ENCODE results near the gene CAMKK1. TPM values are rescaled to one million over a fixed set of nuclear protein-coding genes. Genes with fewer than 3 reads are reported as not detected.
A peak's percentile ranks its signal among the peaks of the same experiment; 100 is the strongest.

Gene CAMKK1
- total and polyA plus RNA-seq, 9 of the 15 experiments (the other 6 are each of a cell fraction or from before 2014, with no cell fraction given), result 0.34 to 7.5 (median 4.9) TPM

- peak; percentile 62; the same call in 1 of the 2 replicates for TF ChIP-seq RNF2 (IDR thresholded peaks at IDR 0.05)
- peak; percentile 61; the same call in 1 of the 2 replicates for TF ChIP-seq MYC (IDR thresholded peaks at IDR 0.05; ENCODE audit: low read depth, low read length)
- no peak for TF ChIP-seq MYC (CRISPR knock-in tag; IDR thresholded peaks at IDR 0.05; ENCODE audit: borderline replicate concordance, low read depth)
- TF ChIP-seq, protein P1, sequence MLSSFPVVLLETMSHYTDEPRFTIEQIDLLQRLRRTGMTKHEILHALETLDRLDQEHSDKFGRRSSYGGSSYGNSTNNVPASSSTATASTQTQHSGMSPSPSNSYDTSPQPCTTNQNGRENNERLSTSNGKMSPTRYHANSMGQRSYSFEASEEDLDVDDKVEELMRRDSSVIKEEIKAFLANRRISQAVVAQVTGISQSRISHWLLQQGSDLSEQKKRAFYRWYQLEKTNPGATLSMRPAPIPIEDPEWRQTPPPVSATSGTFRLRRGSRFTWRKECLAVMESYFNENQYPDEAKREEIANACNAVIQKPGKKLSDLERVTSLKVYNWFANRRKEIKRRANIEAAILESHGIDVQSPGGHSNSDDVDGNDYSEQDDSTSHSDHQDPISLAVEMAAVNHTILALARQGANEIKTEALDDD (IDR thresholded peaks at IDR 0.05), result no peak
- TF ChIP-seq SOX6 (IDR thresholded peaks at IDR 0.05), result peak; percentile 60; the same call in 1 of the 2 replicates
- TF ChIP-seq, protein P2, sequence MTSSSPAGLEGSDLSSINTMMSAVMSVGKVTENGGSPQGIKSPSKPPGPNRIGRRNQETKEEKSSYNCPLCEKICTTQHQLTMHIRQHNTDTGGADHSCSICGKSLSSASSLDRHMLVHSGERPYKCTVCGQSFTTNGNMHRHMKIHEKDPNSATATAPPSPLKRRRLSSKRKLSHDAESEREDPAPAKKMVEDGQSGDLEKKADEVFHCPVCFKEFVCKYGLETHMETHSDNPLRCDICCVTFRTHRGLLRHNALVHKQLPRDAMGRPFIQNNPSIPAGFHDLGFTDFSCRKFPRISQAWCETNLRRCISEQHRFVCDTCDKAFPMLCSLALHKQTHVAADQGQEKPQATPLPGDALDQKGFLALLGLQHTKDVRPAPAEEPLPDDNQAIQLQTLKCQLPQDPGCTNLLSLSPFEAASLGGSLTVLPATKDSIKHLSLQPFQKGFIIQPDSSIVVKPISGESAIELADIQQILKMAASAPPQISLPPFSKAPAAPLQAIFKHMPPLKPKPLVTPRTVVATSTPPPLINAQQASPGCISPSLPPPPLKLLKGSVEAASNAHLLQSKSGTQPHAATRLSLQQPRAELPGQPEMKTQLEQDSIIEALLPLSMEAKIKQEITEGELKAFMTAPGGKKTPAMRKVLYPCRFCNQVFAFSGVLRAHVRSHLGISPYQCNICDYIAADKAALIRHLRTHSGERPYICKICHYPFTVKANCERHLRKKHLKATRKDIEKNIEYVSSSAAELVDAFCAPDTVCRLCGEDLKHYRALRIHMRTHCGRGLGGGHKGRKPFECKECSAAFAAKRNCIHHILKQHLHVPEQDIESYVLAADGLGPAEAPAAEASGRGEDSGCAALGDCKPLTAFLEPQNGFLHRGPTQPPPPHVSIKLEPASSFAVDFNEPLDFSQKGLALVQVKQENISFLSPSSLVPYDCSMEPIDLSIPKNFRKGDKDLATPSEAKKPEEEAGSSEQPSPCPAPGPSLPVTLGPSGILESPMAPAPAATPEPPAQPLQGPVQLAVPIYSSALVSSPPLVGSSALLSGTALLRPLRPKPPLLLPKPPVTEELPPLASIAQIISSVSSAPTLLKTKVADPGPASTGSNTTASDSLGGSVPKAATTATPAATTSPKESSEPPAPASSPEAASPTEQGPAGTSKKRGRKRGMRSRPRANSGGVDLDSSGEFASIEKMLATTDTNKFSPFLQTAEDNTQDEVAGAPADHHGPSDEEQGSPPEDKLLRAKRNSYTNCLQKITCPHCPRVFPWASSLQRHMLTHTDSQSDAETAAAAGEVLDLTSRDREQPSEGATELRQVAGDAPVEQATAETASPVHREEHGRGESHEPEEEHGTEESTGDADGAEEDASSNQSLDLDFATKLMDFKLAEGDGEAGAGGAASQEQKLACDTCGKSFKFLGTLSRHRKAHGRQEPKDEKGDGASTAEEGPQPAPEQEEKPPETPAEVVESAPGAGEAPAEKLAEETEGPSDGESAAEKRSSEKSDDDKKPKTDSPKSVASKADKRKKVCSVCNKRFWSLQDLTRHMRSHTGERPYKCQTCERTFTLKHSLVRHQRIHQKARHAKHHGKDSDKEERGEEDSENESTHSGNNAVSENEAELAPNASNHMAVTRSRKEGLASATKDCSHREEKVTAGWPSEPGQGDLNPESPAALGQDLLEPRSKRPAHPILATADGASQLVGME (CRISPR knock-in tag; IDR thresholded peaks at IDR 0.05), result no peak
- TF ChIP-seq PHB2 (IDR thresholded peaks at IDR 0.05; ENCODE audit: low read depth), result no peak
- TF ChIP-seq ZNF609 (CRISPR knock-in tag; IDR thresholded peaks at IDR 0.05; ENCODE audit: borderline replicate concordance), result no peak
- TF ChIP-seq E2F3 (CRISPR knock-in tag; IDR thresholded peaks at IDR 0.05), result peak; percentile 62; the same call in 1 of the 2 replicates
- TF ChIP-seq ZNF280B (CRISPR knock-in tag; IDR thresholded peaks at IDR 0.05), result no peak
- no peak for TF ChIP-seq ETV1 (tag; conservative IDR thresholded peaks at IDR 0.05; ENCODE audit: low read depth)
- no peak for TF ChIP-seq MTF1 (CRISPR knock-in tag; IDR thresholded peaks at IDR 0.05; ENCODE audit: borderline replicate concordance)
- TF ChIP-seq NELFE (IDR thresholded peaks at IDR 0.05; ENCODE audit: insufficient read depth, insufficient read length), result no peak
- TF ChIP-seq SRF (CRISPR knock-in tag; IDR thresholded peaks at IDR 0.05), result no peak
Measured at GRCh38 chr17:3845621-3846436, 47.0 kb downstream of the CAMKK1 start, which contains the start of gene NCBP3 (continued).
